AG10803 (cell line): ENCODE measurements around the gene NMNAT3.

Source experiments
- DNase-seq: peaks from one replicate; pipeline ENCODE4 v3.0.0; 2010; ENCODE audit warnings: low read depth
- H3K4me3 ChIP-seq: 2 replicates; pipeline ENCODE4 v1.5.1; 2011; ENCODE audit warnings: mild to moderate bottlenecking, low read length, control low read depth
- TF ChIP-seq, protein P1 (sequence below): conservative IDR thresholded peaks from 2 replicates; pipeline ENCODE4 v1.5.1; 2011; ENCODE audit warnings: mild to moderate bottlenecking, low read length, control low read depth, inconsistent platforms

Gene NMNAT3

DNA sequence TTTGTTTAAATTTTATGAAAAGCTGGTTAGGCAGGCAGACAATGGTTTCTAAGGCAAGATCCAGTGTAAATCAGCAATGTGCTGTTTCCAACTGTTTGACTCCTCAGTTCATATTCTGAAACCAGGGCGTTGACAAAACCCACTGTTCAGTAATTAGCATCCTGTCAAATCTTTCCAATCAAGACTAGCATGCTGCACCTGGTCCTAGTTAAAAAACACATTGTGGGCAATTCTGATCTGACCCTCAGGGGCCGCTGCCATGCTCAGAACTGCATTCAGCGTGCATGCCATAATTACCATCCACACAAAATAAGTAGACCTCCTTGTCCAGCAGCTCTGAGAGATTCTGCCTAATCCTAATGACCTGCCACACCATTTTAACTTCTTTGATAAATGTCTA is 117.4 kb downstream of the NMNAT3 start:
- no peak overlapping the region for H3K4me3 ChIP-seq
- DNase-seq: no peak
- TF ChIP-seq, protein P1, sequence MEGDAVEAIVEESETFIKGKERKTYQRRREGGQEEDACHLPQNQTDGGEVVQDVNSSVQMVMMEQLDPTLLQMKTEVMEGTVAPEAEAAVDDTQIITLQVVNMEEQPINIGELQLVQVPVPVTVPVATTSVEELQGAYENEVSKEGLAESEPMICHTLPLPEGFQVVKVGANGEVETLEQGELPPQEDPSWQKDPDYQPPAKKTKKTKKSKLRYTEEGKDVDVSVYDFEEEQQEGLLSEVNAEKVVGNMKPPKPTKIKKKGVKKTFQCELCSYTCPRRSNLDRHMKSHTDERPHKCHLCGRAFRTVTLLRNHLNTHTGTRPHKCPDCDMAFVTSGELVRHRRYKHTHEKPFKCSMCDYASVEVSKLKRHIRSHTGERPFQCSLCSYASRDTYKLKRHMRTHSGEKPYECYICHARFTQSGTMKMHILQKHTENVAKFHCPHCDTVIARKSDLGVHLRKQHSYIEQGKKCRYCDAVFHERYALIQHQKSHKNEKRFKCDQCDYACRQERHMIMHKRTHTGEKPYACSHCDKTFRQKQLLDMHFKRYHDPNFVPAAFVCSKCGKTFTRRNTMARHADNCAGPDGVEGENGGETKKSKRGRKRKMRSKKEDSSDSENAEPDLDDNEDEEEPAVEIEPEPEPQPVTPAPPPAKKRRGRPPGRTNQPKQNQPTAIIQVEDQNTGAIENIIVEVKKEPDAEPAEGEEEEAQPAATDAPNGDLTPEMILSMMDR: no peak

- H3K4me3 ChIP-seq: no peak overlapping the region
- TF ChIP-seq, protein P1: no peak
- DNase-seq: peak; percentile 13
Observed at GRCh38 chr3:139559541-139559940, 118.2 kb downstream of the NMNAT3 start.

DNA sequence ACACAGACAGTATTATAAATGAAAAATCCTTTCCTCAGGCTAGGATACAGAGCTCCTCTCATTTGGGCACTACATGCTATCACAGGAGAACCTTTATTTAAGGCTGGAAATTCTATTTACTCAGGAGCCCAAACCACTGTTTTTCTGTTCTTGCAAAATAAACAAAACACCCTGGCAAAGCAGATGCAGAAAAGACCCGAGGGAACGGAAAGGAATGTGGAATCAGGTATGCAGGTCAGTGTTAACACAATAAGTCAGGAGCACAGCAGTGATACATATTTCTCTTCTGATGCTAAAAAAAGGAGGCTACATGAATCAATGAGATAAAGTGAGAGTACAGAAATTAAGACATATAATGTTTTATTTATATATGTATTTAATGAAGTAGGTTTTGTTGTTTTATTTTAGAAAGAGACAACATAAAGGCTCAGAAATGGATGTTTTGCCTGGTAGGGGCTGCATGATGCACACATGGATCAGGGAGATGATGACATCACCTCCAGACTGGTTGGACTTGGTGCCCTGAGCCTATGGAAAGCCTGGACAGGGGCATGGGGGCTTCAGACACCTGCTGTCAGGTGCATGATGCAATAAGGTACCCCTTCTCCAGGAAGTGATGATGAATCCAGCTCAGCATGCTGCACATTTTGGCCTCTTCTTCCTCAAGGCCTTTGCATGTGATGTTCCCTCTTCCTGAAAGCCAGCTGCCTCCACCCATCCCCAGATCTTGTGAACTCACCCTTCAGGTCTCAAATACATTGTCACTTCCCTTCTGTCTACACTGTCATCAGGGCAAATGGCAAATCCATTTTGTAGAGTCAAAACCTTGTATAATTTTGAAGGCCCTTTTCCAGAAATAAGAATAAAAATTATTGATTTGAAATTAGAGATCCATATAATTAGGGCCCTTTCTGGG is 119.2 kb downstream of the NMNAT3 start:
- TF ChIP-seq, protein P1: no peak
- H3K4me3 ChIP-seq: no peak overlapping the region
- DNase-seq: no peak

GRCh38 chr3:139557041-139557440 is 120.7 kb downstream of the NMNAT3 start:
- no peak for DNase-seq

GRCh38 chr3:139555249-139555648 is 122.5 kb downstream of the NMNAT3 start:
- TF ChIP-seq, protein P1: no peak
- no peak for DNase-seq

More at GRCh38 chr3:139557041-139557440, 120.7 kb downstream of the NMNAT3 start:
- H3K4me3 ChIP-seq: no peak overlapping the region
- TF ChIP-seq, protein P1: no peak

DNA sequence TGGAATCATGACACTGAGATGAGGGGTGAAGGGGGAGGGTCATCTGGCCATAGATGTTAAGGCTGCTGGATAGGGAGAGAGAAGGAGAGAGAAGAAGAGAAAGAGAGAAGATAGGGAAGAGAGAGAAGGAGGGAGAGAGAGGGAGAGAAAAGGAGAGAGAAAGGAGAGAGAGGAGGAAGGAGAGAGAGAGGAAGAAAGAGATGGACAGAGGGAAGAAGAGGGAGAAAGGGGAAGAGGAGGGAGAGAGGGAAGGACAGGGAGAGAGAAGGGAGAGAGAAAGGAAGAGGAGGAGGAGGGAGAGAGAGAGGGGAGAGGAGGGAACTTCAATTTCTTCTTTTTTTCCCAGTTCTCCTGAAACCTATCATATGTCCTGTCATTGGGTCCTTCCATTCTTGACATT is 123.1 kb downstream of the NMNAT3 start:
- no peak for DNase-seq
- no peak overlapping the region for H3K4me3 ChIP-seq
- TF ChIP-seq, protein P1: no peak

More at GRCh38 chr3:139555249-139555648, 122.5 kb downstream of the NMNAT3 start:
- H3K4me3 ChIP-seq: no peak overlapping the region
